Thyroid gland (tissue), 4 donors: Measurements from ENCODE around the gene FAM193B. TPM values are rescaled to one million over a fixed set of nuclear protein-coding genes. Genes with fewer than 3 reads are reported as not detected.
A peak's percentile ranks its signal among the peaks of the same experiment; 100 is the strongest.

Source experiments
- DNase-seq, 2 donors: peaks; one replicate each; pipeline ENCODE4 v3.0.0-alpha.2; 2019
- H3K27ac ChIP-seq, 3 donors: fragments of 200-600 bp; sonication (generic); 1 replicate in 2 of 3; 2 replicates in 1 of 3; pipeline ENCODE4 v1.5.1; 2016 to 2019; ENCODE audit warnings: mild to moderate bottlenecking in 1 of 3, moderate library complexity in 1 of 3
- H3K27me3 ChIP-seq: fragments of 200-600 bp; sonication (generic); one replicate; pipeline ENCODE4 v1.5.1; 2019
- H3K36me3 ChIP-seq, 2 donors: fragments of 200-600 bp; sonication (generic); one replicate each; pipeline ENCODE4 v1.5.1; 2016 to 2019
- H3K4me1 ChIP-seq, 2 donors: fragments of 200-600 bp; sonication (generic); one replicate each; pipeline ENCODE4 v1.5.1; 2017 to 2019
- H3K4me3 ChIP-seq, 3 donors: fragments of 200-600 bp; sonication (generic); replicated peaks in 1 of 3; 1 replicate in 2 of 3; 2 replicates in 1 of 3; pipeline ENCODE4 v1.5.1; 2016; ENCODE audit warnings: mild to moderate bottlenecking in 1 of 3
- H3K9me3 ChIP-seq: fragments of 200-600 bp; sonication (generic); one replicate; pipeline ENCODE4 v1.5.1; 2017
- CTCF ChIP-seq, 6 experiments: fragments of 200-600 bp in 3 of 6; fragments of 450-650 bp in 3 of 6; sonication (generic) in 3 of 6; IDR thresholded peaks; one replicate each; pipeline ENCODE4 v1.5.1; 2016 to 2019; ENCODE audit warnings: antibody characterized with exemption in 6 of 6, mild to moderate bottlenecking in 2 of 6, inconsistent platforms in 1 of 6, moderate library complexity in 1 of 6
- POLR2A ChIP-seq, 2 donors: fragments of 450-650 bp; IDR thresholded peaks; one replicate each; pipeline ENCODE4 v1.6.1; 2017; ENCODE audit warnings: antibody characterized with exemption in 2 of 2, mild to moderate bottlenecking in 2 of 2, moderate library complexity in 1 of 2
- WGBS, 2 donors: methylation state at CpG; one replicate each; pipeline ENCODE4 v1.1.5; 2017; 5-methylcytosine and 5-hydroxymethylcytosine counted together
- intact Hi-C: fragments of 100-400 bp; cut with DNase I; formaldehyde crosslinking; loops from one replicate; pipeline ENCODE4 v1.15.1; 2023
- total RNA-seq, 4 donors: library from RNA; depleted of rRNA; stranded (reverse); fragments of >200 nt; gene quantifications; one replicate each; pipeline ENCODE4 v1.2.3, GENCODE V29; 2016

FAM193B gene
- total RNA-seq, 4 donors from 2014 or later: 38.0 to 54.7 (median 46.6) TPM

GRCh38 chr5:177473443-177474001, 80.8 kb downstream of the FAM193B start, which contains the start of gene DBN1:
Gene DBN1 (minus strand): TSS chr5:177473634. CDS start chr5:177473521, 113 bp downstream.
- 4 to 7% methylated on average over 7 to 12 of the region's 69 CpGs for WGBS, 2 donors
- no peak for TF ChIP-seq CTCF (IDR thresholded peaks at IDR 0.05)
- TF ChIP-seq POLR2A (IDR thresholded peaks at IDR 0.05): peak in 1 of 2 donors; percentile 37
- no peaks in the 10 kb centered on the region for H3K9me3 ChIP-seq
- peaks cover 17 to 46% of the 10 kb centered on the region in 2 donors for H3K4me1 ChIP-seq
- DNase-seq: peak; percentile 67 to 70
- intact Hi-C loops: no loop called here
- H3K27ac ChIP-seq: peak within 1 kb of the TSS; percentile 66 to 84 (median 66)
- H3K36me3 ChIP-seq: no peaks in the 10 kb centered on the region
- no peaks in the 10 kb centered on the region for H3K27me3 ChIP-seq
- H3K4me3 ChIP-seq: peak within 1 kb of the TSS in 2 of 3 donors; percentile 62 to 77

- H3K4me1 ChIP-seq: peaks cover 12 to 38% of the 10 kb centered on the region in 2 donors
- WGBS, 2 donors: 0 to 2% methylated on average over 1 to 17 of the region's 93 CpGs
- DNase-seq: peak; percentile 43 to 56
- H3K9me3 ChIP-seq: no peaks in the 10 kb centered on the region
- peak overlapping the region in 2 of 3 donors; percentile 62 to 77 for H3K4me3 ChIP-seq
- H3K27me3 ChIP-seq: no peaks in the 10 kb centered on the region
- intact Hi-C loops: no loop called here
- H3K27ac ChIP-seq: peak overlapping the region; percentile 66 to 84 (median 66)
- no peak for TF ChIP-seq POLR2A (IDR thresholded peaks at IDR 0.05)
- TF ChIP-seq CTCF (IDR thresholded peaks at IDR 0.05): no peak
- H3K36me3 ChIP-seq: peaks cover 0 to 4% of the 10 kb centered on the region in 2 donors
Measured at GRCh38 chr5:177472460-177473442, 81.6 kb downstream of the FAM193B start.

DNA sequence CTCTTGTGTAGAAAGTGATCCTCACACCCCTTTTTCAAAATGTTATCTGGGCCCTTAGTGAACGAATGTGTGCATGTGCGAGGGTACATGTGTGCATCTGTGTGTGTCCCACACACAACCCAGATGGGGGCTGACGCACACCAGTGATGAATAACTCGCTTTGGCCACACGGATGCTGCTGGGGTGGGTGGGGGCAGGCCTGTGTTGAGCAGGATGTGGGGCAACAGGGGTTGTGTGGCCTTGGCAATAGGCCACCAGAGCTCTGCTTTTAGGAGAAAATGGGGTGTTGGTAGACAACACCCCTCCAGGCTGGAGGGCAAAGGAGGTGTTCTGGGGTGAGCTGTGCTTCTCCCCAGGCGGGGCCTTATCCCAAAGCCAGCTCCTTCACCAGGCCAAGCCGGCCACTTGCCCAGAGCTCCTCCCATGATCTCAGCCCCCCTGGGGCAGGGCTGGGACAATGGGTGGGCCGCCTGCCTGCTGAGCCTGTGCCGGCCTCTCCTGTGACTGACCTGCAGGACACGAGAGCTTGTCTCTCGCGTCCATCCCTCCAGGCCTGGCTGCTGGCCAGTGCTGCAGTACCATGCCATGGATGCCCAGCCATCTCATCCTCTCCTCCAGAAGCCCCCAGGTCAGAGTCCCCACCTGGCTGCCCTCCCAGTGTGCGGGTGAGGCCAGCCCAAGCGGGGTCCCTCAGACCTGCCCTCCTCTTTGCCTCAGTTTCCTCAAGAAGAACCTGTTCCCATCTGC, 82.6 kb downstream of the FAM193B start:
- DNase-seq: peak in 1 of 2 donors; percentile 14
- H3K9me3 ChIP-seq: no peaks in the 10 kb centered on the region
- peak overlapping the region in 1 of 3 donors; percentile 24 for H3K27ac ChIP-seq
- H3K36me3 ChIP-seq: peaks cover 7 to 12% of the 10 kb centered on the region in 2 donors
- intact Hi-C loops: no loop called here
- 68 to 89% methylated on average over 7 to 11 of the region's 14 CpGs for WGBS, 2 donors
- H3K4me1 ChIP-seq: peaks cover 12 to 32% of the 10 kb centered on the region in 2 donors
- no peaks in the 10 kb centered on the region for H3K27me3 ChIP-seq
- no peak for TF ChIP-seq CTCF (IDR thresholded peaks at IDR 0.05)
- no peak for TF ChIP-seq POLR2A (IDR thresholded peaks at IDR 0.05)
- H3K4me3 ChIP-seq: peak overlapping the region in 1 of 3 donors; percentile 77

DNA sequence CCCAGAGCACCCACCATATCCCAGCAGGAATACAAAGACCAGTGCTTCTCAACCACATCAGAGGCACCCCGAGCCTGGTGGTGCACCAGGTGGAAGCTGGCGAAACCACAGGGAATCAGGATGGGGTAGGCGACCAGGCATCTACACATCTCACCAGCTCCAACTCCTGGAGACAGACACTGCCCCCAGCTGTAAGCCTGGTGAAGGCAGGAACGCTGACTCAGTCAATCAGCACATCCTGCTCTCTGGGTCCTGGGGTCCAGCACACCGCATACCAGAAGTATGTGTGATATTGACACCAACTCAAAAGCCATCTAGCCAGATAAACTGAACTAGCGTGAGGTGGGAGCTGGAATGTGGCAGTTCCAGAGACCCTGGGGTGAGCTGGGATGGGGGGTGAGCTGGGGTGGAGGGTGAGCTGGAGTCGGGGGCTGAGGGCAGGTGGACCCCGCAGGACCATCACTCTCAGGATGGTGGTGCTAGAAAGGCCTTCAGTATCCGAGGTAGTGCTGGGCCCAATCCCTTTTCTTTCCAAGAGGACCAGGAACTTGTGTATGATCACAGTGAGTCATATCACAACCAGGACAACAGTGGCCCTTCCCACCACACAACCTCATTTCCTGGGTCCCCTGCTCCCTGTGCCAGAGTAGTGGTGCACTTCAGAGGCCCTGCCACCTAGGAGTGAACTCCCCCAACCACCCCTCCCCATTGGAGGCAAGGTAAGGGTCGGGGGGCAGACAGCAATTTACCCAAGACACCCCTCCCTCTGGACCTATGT, 83.4 kb downstream of the FAM193B start:
- no peak overlapping the region for H3K4me3 ChIP-seq
- no peak for DNase-seq
- H3K4me1 ChIP-seq: peaks cover 12 to 25% of the 10 kb centered on the region in 2 donors
- TF ChIP-seq POLR2A (IDR thresholded peaks at IDR 0.05) (no peak), CTCF (IDR thresholded peaks at IDR 0.05) (no peak)
- intact Hi-C loops: no loop called here
- H3K36me3 ChIP-seq: peaks cover 14 to 21% of the 10 kb centered on the region in 2 donors
- H3K9me3 ChIP-seq: no peaks in the 10 kb centered on the region
- WGBS, 2 donors: 84 to 87% methylated on average over 9 to 10 of the region's 10 CpGs
- no peak overlapping the region for H3K27ac ChIP-seq
- no peaks in the 10 kb centered on the region for H3K27me3 ChIP-seq

Other genes with a start within 250 kb of the FAM193B start
- gene MXD3, start 242.7 kb downstream of the FAM193B start, total RNA-seq: 10 to 100 TPM in 1 of 4 donors, 1 to 10 TPM in 3; 2.0 to 11.7 (median 7.8) TPM
- 100 to 1,000 TPM; 309 to 465 (median 383) TPM for gene LMAN2, start 202.9 kb downstream of the FAM193B start, total RNA-seq
- 10 to 100 TPM; 22.9 to 42.7 (median 26.7) TPM for gene RGS14, start 196.6 kb downstream of the FAM193B start, total RNA-seq
- not detected for gene SLC34A1, start 170.1 kb downstream of the FAM193B start, total RNA-seq
- not detected for gene PFN3, start 153.9 kb downstream of the FAM193B start, total RNA-seq
- gene F12, start 145.0 kb downstream of the FAM193B start, total RNA-seq: 1 to 10 TPM in 2 of 4 donors, under 1 TPM in 1, not detected in 1; 0.42 to 2.6 (median 1.1) TPM
- 10 to 100 TPM; 14.0 to 27.8 (median 18.8) TPM for gene GRK6, start 127.9 kb downstream of the FAM193B start, total RNA-seq
- gene PRR7, start 107.7 kb downstream of the FAM193B start, total RNA-seq: 1 to 10 TPM; 1.4 to 4.7 (median 4.2) TPM
- 10 to 100 TPM; 61.4 to 98.8 (median 68.0) TPM for gene DBN1, start 80.9 kb downstream of the FAM193B start, total RNA-seq
- gene PDLIM7, start 57.0 kb downstream of the FAM193B start, total RNA-seq: 10 to 100 TPM; 23.2 to 52.4 (median 34.8) TPM
- 1 to 10 TPM; 2.0 to 5.9 (median 3.5) TPM for gene DOK3, start 44.7 kb downstream of the FAM193B start, total RNA-seq
- gene DDX41, start 37.6 kb downstream of the FAM193B start, total RNA-seq: 100 to 1,000 TPM; 119 to 170 (median 145) TPM
- 100 to 1,000 TPM in 2 of 4 donors, 10 to 100 TPM in 2; 86.9 to 162 (median 115) TPM for gene TMED9, start 37.6 kb upstream of the FAM193B start, total RNA-seq
- gene B4GALT7, start 45.6 kb upstream of the FAM193B start, total RNA-seq: 10 to 100 TPM; 27.9 to 47.2 (median 38.9) TPM
- 10 to 100 TPM in 1 of 4 donors, 1 to 10 TPM in 1, under 1 TPM in 2; 0.46 to 11.4 (median 2.1) TPM for gene FAM153A, start 228.3 kb upstream of the FAM193B start, total RNA-seq